Fibroblast of skin of left quadriceps (primary cell): Measurements from ENCODE around the gene GAPDH.
"Not testable (repeated sequence)": the region's sequence is repeated elsewhere in the genome, so short reads cannot be mapped to it uniquely, and the experiment has no call there.

ENCODE experiments used
- DNase-seq, 2 experiments: peaks; one replicate each; pipeline ENCODE4 v3.0.0-alpha.2; 2013; ENCODE audit warnings: low read depth in 2 of 2

GAPDH gene

GRCh38 chr12:6563448-6564050 is 29.2 kb downstream of the GAPDH start:
- DNase-seq: no peak

GRCh38 chr12:6567112-6567670 is 32.9 kb downstream of the GAPDH start:
- DNase-seq: no peak

GRCh38 chr12:6569312-6569711 is 35.0 kb downstream of the GAPDH start:
- no peak for DNase-seq

GRCh38 chr12:6569786-6570185 is 35.5 kb downstream of the GAPDH start:
- no peak for DNase-seq

- DNase-seq: no peak
Observed at GRCh38 chr12:6570264-6570887, 36.1 kb downstream of the GAPDH start.

- DNase-seq: no peak
Observed at GRCh38 chr12:6573001-6573400, 38.7 kb downstream of the GAPDH start.

- DNase-seq: no peak
Observed at GRCh38 chr12:6574576-6575295, 40.4 kb downstream of the GAPDH start.

GRCh38 chr12:6575648-6576047 is 41.3 kb downstream of the GAPDH start:
- no peak for DNase-seq

GRCh38 chr12:6582196-6582595 is 47.9 kb downstream of the GAPDH start:
- no peak for DNase-seq

- DNase-seq: no peak
Observed at GRCh38 chr12:6582959-6583358, 48.6 kb downstream of the GAPDH start.

- DNase-seq: no peak
Observed at GRCh38 chr12:6584293-6584692, 50.0 kb downstream of the GAPDH start.

GRCh38 chr12:6586569-6586968 is 52.3 kb downstream of the GAPDH start:
- not testable (repeated sequence) for DNase-seq
